ENCODE data around the gene FGA.
A peak's percentile ranks its signal among the peaks of the same experiment; 100 is the strongest.

FGA gene

DNA sequence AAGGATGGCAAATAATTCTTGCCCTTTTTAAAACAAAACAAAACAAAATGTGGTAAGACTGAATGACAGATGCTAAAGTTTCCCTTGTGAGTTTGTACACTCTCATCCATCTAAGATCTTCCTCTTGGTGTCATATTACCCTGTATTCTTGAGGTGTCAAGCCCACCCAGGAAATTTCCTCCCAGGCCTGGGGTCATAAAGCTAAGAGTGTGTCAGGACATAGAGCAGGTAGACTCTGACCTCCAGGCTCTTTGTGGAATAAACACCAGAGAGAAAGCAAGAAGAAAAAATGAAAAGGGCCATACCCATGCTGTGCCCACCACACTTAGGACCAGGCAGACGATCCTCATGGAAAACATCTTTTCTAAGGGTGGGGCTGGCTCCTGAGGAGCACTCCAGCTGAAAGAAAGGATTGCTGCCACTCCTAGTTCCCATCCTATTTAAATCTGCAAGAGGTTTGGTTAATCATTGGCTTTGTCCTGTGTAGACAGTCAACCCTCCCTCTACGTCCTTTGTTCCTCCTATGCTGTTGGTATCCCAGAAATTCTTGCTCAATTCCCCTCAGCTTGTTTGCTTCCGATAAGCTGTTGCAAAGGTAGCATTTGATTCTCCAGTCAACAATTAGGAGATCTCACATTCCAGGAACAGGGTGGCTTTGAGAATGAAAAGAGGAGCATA lies at the start of gene FGA:
Gene FGA (minus strand): TSS at position 414 of the 678 bp plus-strand sequence. CDS start 55 bp downstream, at position 359.
- no peak for DNase-seq

- DNase-seq = no peak
Observed at GRCh38 chr4:154634058-154634457, 43.5 kb upstream of the FGA start.

DNA sequence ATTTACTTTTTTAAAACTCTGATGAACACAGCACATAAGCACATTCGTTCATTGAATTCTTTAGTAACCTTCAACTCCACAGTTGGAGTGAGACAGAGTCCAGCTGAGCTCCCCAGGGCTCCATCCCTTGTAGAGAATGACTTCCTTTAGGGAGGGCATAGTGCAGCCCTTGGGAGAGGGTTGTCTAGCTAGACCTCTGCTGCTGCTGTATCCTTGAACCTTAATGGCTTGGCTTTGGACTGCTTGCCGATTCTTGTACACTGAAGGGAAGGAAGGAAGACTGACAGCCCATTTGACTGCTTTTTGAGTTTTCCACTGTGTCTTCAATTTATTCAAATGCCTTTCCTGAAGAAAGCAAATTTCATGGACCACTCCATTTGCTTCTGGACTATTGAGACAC lies 41.3 kb upstream of the FGA start:
- no peak for DNase-seq

DNA sequence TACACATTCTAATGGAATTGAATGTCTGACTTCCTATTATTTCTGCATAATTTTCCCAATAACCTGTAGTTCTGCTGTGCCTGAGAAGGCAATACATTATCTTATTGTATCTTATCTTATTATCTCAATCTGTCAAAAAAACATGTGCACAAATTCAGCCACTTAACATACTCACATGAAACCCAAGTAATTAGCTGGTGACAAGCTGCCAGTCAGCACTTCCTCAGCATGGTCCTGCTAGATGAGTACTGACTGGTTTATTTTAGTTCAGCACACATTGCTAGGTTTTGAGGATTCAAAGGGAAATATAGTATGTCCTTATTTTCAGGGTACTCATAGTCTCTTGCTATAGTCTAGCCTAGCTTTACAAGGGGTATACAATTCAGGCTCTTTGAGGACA lies 39.8 kb upstream of the FGA start:
- DNase-seq = no peak

GRCh38 chr4:154626793-154627484 lies 36.4 kb upstream of the FGA start:
- DNase-seq = peak in 33 of 56 donors; percentile 3 to 54 (median 19)

GRCh38 chr4:154625971-154626370 lies 35.4 kb upstream of the FGA start:
- no peak for DNase-seq

DNA sequence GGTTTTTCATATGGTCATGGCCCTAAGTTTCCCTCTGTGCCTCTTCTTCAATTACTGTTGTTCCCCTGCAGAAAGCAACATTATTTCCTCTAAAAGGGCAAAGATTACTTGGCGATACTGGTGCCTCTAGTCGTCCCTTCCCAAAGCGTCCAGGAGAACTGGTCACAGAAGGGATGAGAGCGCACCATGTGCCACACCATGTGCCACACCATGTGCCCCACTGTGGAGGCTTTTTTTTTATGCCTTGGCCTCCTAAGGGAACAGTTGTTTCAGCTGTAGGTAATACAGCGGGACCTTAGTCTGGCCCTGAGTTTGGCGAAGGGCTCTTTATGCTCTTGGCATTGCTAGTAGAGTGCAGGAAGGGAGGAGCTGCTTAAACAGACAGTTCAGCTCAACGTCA lies 33.5 kb upstream of the FGA start:
- no peak for DNase-seq

- no peak for DNase-seq
Observed at GRCh38 chr4:154623436-154623835, 32.9 kb upstream of the FGA start.

GRCh38 chr4:154622598-154622997 lies 32.1 kb upstream of the FGA start:
- DNase-seq = peak in 4 of 56 donors; percentile 1 to 11 (median 6)

- DNase-seq = no peak
Observed at GRCh38 chr4:154620111-154620510, 29.6 kb upstream of the FGA start.

DNA sequence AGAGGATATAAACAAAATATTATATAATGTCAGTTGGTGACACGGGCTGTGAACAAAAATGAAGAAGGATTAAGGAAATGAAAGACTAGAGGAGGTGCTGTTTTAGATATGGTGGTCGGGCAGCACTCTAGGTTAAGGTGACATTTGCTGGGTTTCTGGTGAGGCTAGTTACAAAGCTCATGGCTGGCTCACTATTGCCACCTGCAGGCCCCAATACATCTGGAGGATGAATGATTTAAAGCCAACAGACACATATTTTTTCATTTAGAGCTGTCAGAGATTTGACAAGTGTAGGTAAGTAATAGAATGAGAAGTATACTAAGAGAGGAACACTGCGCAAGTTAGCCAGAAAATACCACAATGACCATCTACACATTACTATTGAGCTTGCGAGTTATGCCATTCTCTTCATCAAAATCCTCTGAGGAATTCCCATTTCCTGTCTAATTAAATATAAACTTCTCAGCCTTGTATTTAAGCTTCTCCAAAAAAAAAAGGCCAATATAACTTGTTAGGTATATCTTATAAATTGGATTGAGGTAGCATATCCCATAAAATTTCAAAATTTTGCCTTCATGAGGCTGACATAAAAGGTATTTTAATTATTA lies 28.3 kb upstream of the FGA start:
- DNase-seq = peak in 36 of 56 donors; percentile 1 to 80 (median 24)

DNA sequence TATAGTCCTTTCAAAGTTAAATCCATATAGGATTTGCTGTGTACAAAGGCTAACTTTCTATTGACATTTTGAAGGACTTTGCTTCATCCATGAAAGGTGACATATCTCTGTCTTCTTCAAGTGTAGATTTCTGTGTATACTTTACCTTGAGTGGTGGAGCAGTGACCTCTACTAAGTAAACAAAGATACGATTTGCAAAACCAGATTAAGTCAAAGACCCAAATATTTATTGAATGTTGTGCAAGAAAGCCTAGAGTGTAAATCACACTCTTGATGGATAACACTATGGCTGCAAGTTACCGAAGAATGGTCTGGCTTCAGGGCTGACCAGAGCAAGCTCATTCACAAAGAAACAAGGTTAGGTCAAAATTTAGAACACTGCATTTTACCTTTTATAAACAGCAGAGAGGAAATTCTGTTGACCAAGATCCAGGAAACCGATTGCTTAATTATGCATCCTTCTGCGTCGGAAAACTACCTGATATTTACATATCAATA lies 27.3 kb upstream of the FGA start:
- no peak for DNase-seq

- no peak for DNase-seq
Observed at GRCh38 chr4:154616731-154617130, 26.2 kb upstream of the FGA start.

DNA sequence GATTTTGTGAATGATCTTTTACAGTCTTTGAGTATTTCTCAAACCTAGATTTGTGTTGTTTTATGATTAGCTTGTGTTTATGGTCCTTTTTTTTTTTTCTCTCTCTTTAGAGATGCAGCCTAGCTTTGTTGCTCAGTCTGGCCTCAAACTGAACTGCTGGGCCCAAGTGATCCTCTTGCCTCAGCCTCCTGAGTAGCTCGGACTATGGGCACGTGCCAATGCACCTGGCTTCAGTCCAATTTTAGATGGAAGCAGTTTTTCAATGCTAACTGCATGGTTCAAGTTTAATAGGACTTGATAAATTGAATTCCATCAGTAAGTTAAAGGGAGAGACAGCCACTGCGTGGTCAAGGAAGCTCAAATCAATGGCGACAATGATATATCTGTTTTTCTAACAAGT lies 25.7 kb upstream of the FGA start:
- no peak for DNase-seq

DNA sequence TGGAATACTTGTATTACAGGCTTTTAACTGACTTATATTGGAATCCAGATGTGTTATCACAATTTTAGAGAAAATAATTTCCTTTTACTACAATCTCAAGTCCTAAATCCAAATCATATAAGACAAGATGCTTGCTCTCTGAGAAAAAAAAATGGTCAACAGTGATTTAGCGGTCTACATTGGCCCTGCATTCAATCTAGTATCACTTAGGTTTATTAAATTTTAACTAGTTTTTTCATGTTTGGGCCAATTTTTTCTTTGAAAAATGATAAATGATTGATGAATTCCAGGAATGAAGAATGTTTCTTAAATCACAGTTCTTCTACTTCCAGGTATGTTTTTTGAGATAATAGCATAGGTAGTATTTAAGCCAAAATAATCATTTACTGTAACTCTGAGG lies 24.7 kb upstream of the FGA start:
- DNase-seq = no peak

GRCh38 chr4:154614306-154614705 lies 23.8 kb upstream of the FGA start:
- DNase-seq = no peak

DNA sequence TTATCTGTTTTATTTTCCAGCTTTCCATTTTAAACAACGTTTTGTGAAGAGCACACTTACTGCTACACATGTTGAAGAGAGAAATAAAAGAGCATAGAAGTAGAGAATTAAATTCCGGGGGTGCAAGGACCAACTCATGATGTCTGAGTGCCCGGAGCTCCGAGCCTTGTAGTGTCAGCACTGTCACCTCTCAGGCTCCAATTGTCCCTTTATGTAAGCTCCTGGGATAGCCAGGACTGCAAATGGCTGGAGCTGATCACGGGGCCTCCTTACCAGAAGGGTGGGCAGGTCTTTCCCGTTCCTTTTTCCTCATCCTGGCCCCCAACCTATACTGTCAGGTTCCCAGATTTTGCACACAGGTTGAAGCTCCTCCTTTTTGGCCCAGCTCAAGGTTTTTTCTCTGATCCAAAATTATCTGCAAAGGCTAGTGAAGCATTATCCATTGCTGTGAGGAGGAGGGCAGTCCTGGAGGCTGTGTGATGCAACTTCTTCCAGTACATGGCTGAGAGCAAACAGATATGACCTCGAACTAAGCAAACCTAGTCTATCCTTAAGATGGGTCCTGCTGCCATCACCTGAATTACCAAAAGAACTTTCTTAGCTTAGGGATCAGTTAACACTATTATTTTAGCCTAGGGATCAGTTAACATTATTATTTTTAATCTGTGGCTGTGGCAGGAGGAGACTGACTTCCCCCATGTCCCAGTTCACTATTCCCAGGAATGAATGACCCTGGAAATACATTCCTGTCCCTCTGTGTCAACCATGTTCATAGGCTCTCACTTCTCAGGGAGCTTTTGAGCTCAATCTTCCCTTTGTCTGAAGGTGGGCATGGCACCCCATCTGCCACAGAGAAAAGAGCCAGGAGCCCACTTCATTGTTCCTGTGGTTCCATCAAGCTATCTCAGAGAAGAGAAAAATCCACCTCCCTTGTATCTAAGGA lies 22.2 kb upstream of the FGA start, which contains the start of gene FGG:
Gene FGG (minus strand): TSS at position 185 of the 943 bp plus-strand sequence. CDS start 47 bp downstream, at position 138.
- DNase-seq = no peak

DNA sequence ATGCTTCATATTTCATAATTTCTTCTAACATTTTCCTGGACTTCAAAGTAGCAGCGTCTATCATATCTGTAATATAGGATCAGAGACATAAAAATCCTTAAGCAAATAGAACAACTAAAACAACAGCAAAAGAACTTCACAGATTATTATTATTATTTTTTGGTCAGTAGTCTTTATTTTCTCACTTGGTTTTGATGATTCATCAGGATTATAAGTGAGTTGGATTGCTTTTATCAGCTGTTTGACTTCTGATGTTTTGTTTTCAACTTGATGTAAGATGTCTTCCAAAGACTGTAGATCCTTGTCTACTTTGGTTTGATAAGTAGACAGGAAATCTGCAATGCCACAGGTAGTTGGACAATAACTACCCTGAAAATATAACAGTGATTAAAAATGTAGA lies 21.3 kb upstream of the FGA start:
- DNase-seq = no peak

DNA sequence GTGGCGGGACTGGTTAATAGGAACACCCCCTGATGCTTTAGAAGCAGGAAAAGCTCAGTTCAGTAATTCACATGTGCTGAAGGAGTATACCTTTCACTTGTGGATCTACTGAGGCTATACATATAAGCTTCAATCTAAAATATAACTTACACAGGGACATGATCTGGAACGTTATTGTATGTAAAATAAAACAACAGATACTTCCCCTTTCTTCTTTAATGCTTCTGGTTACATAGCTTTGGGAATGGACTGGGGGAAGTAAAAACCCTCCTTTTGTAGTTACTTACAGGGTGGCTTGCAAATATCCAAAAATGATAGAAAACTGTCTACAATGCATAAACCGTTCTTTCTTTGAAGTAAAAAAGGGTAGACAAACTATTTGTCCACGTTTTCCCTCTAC lies 20.0 kb upstream of the FGA start:
- DNase-seq = no peak

DNA sequence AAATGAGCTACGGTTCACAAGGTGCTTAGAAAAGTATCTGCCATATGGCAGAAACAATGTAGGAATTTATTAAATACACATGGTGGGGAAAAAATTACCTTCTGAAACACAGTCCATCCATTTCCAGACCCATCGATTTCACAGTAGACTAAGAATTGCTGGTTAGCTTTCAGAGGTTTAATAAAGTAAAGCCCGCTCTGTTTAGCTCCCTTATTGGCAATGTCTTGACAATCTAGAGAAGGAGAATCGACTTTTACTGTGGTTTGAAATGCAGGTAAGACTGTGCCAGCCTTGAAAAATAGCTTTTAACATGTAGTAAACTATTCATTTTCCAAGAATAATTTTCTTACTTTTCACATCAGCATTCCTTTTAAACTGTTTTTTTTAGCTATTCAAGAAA lies 19.0 kb upstream of the FGA start:
- DNase-seq = no peak
